HG03066 (cell line): ENCODE measurements around the gene USP9X.
"Not testable (repeated sequence)": the region's sequence is repeated elsewhere in the genome, so short reads cannot be mapped to it uniquely, and the experiment has no call there.

Source experiments
- ATAC-seq: cut with Tn5 transposase; IDR thresholded peaks from one replicate; pipeline ENCODE4 v1.9.1; 2021; ENCODE audit warnings: low read depth; ENCODE audit not compliant: unreplicated experiment

USP9X gene

DNA sequence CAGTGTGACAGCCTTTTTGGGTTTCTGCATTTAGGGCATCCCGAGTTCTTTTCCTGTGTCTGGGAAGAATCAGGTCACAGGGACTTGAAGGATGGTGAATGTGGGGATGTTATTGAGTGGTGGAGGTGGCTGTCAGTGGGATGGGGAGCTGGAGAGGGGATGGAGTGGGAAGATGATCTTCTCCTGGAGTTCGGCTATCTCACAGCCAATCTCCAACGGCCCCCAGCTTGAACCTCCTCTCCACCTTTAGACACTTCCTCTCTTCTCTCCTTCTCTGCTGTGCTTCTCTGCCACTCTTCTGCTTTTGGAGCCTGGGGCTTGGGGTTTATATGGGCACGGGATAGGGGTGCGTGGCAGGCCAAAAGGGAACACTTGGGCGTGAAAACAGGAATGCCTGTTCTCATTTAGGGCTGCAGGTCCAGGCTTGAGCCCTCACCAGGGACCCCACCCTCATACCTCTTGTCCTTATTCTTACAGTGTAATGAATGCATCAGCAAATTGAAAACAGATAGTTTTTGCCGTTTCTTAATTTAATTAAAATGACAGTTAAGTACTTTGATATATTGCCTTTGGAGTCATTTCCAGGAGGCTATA is 37.5 kb downstream of the USP9X start:
- no peak for ATAC-seq

GRCh38 chrX:41127477-41128192 is 42.4 kb downstream of the USP9X start:
- peak; percentile 56 for ATAC-seq

GRCh38 chrX:41128955-41129354 is 43.7 kb downstream of the USP9X start:
- no peak for ATAC-seq

- ATAC-seq: no peak
These were observed 46.5 kb downstream of the USP9X start for GRCh38 chrX:41131766-41132165.

- no peak for ATAC-seq
These were observed 48.3 kb downstream of the USP9X start for GRCh38 chrX:41133551-41133950.

- no peak for ATAC-seq
These were observed 52.3 kb downstream of the USP9X start for GRCh38 chrX:41137589-41137988.

DNA sequence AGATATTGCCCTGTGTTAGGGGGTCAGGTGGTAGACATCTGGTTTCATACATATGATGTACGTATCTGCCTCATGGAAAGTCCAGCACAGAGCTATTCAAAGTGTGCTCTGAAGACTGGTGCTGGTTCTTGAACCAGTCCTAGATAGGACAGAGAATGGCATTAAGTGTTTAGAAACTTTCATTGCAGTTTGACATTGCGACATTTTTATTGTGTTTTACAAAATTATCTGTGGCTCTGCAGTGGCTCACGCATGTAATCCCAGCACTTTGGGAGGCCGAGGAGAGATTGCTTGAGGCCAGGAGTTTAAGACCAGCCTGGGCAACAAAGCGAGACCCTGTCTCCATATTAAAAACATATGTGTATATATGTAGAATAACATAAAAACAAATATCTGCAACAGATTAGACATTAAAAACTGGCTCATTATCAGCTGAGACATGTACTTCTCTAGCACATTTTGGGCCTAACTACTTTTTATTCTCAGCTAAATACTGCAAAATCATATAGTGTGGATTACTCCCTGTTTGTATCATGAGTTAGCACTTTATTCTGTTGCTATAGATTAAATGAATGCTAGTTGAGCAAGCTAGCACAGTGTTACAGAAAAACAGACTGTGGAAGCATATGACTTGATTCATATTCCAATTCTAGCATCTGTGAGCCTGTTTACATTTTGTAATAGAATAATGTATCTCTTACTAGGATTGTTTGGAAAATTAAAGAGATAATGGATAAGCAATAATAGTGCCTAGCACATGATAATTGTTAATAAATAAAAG is 57.1 kb downstream of the USP9X start:
- no peak for ATAC-seq

DNA sequence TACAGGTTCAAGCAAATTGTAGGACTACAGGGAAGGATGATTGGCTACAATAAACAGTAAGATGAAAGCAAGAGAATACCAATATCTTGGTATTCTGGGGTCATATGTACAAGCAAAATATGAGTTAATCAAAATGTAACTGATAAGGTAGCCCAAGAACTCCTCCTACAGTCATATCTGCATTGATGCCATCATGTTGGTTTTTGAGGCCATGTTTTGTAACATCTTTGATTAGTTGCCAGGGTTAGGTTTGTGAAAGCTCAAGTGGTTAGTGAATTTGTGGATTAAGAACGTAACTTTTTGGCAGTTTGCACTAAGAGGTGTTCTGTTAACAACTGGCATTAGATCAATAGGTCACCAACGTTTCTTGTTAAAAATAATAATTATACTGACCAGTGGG is 59.6 kb downstream of the USP9X start:
- ATAC-seq: no peak

- ATAC-seq: no peak
These were observed 60.8 kb downstream of the USP9X start for GRCh38 chrX:41145920-41146608.

DNA sequence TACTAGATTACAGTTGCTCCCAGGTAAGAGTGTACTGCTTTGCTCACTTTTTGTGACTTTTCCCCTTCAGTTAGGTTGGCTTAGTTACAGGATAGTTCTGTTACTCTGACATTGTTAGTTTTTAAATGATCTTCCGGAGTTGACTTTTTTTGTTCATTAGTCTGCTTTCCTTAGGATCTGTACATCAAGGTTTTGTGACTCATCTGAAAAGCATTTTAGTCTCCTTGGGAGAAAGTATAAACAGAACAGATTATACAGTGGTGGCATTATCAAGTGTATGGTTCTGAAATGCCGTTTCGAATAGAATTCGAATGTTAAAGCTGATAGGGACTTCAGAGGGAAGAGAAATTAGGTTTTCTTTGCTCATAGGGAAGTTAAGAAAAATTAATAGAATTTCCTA is 63.3 kb downstream of the USP9X start:
- ATAC-seq: no peak

GRCh38 chrX:41150043-41150442 is 64.8 kb downstream of the USP9X start:
- no peak for ATAC-seq

- not testable (repeated sequence) for ATAC-seq
These were observed 66.5 kb downstream of the USP9X start for GRCh38 chrX:41151726-41152125.

- ATAC-seq: no peak
These were observed 67.0 kb downstream of the USP9X start for GRCh38 chrX:41152221-41152620.

GRCh38 chrX:41153448-41153847 is 68.2 kb downstream of the USP9X start:
- ATAC-seq: no peak

- ATAC-seq: no peak
These were observed 68.7 kb downstream of the USP9X start for GRCh38 chrX:41153957-41154356.

- ATAC-seq: no peak
These were observed 79.2 kb downstream of the USP9X start for GRCh38 chrX:41164449-41164848.

DNA sequence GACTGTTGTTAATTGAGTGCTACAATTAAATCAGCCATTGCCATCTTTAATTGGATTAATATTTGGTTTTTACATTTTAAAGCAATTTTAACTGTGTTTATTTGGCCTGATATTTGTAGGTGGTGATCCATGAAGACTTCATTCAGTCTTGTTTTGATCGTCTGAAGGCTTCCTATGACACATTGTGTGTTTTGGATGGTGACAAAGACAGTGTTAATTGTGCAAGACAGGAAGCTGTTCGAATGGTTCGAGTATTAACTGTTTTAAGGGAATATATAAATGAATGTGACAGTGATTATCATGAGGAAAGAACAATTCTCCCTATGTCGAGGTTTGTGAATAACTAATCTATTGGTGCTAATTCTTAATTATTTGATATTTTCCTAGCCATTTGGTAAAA is 82.6 kb downstream of the USP9X start:
- no peak for ATAC-seq

- no peak for ATAC-seq
These were observed 91.0 kb downstream of the USP9X start for GRCh38 chrX:41176263-41176662.

- no peak for ATAC-seq
These were observed 92.1 kb downstream of the USP9X start for GRCh38 chrX:41177297-41177696.

- no peak for ATAC-seq
These were observed 93.0 kb downstream of the USP9X start for GRCh38 chrX:41178201-41178600.
